GOT3 (cell line): Measurements from ENCODE around the gene MUL1.

Source experiments
- DNase-seq: peaks from one replicate; lab custom pipeline; 2025; ENCODE audit warnings: mixed read lengths; lab: John Stamatoyannopoulos, UW

Gene MUL1

GRCh38 chr1:20485527-20486456 is 22.2 kb downstream of the MUL1 start, which contains the start of gene CAMK2N1:
Gene CAMK2N1, minus strand, starts transcription at chr1:20486210. Its CDS starts 831 bp downstream, at chr1:20485379.
- DNase-seq: no peak

- no peak for DNase-seq
These were observed 23.2 kb downstream of the MUL1 start for GRCh38 chr1:20484519-20485462.

GRCh38 chr1:20483833-20484518 is 24.0 kb downstream of the MUL1 start:
- no peak for DNase-seq

- DNase-seq: no peak
These were observed 24.7 kb downstream of the MUL1 start for GRCh38 chr1:20483098-20483832.

GRCh38 chr1:20481643-20482498 is 26.1 kb downstream of the MUL1 start:
- DNase-seq: no peak

- DNase-seq: no peak
These were observed 26.9 kb downstream of the MUL1 start for GRCh38 chr1:20480951-20481617.

GRCh38 chr1:20480243-20480944 is 27.6 kb downstream of the MUL1 start:
- DNase-seq: no peak

GRCh38 chr1:20479840-20480239 is 28.1 kb downstream of the MUL1 start:
- DNase-seq: no peak

GRCh38 chr1:20478057-20478635 is 29.8 kb downstream of the MUL1 start:
- no peak for DNase-seq

GRCh38 chr1:20477348-20478056 is 30.4 kb downstream of the MUL1 start:
- no peak for DNase-seq

GRCh38 chr1:20476265-20477038 is 31.5 kb downstream of the MUL1 start:
- DNase-seq: no peak

- DNase-seq: no peak
These were observed 33.0 kb downstream of the MUL1 start for GRCh38 chr1:20474996-20475395.

GRCh38 chr1:20474333-20474975 is 33.5 kb downstream of the MUL1 start:
- DNase-seq: no peak

- DNase-seq: no peak
These were observed 34.1 kb downstream of the MUL1 start for GRCh38 chr1:20473894-20474293.

GRCh38 chr1:20472860-20473711 is 34.9 kb downstream of the MUL1 start:
- no peak for DNase-seq

- DNase-seq: no peak
These were observed 35.8 kb downstream of the MUL1 start for GRCh38 chr1:20472121-20472520.
